Caco-2 (cell line): ENCODE data around the gene ZNF358. TPM values are rescaled to one million over a fixed set of nuclear protein-coding genes. Genes with fewer than 3 reads are reported as not detected.

ENCODE experiments used
- BruUV-seq: library from RNA; stranded (reverse); fragments of 400-500 nt; replicated peaks from 2 replicates; lab custom pipeline; 2021; lab: Mats Ljungman, UMichigan
- CTCF ChIA-PET: fragments of 300-600 bp; sonication (Branson Sonifier 250); formaldehyde crosslinking; loops from one replicate; lab custom pipeline; 2022; ENCODE audit warnings: antibody characterized with exemption; lab: Charles Lee
- POLR2A ChIA-PET: fragments of 300-600 bp; sonication (Branson Sonifier 250); formaldehyde crosslinking; loops from one replicate; lab custom pipeline; 2022; ENCODE audit warnings: antibody characterized with exemption; lab: Charles Lee
- DNase-seq, 2 experiments: peaks; one replicate each; pipeline versions ENCODE4 v3.0.0 to v3.0.0-alpha.2; 2020 to 2022
- H3K27me3 ChIP-seq: replicated peaks from 2 replicates; pipeline ENCODE4 v1.6.0; 2011; ENCODE audit warnings: low read length; ENCODE audit not compliant: control insufficient read depth, insufficient read depth
- H3K36me3 ChIP-seq: 2 replicates; pipeline ENCODE4 v1.5.1; 2011; ENCODE audit warnings: low read length; ENCODE audit not compliant: control insufficient read depth, insufficient read depth
- H3K4me1 ChIP-seq: fragments of 250-450 bp; sonication (Bioruptor Pico); 2 replicates; pipeline ENCODE4 v1.5.1; 2020; ENCODE audit warnings: mild to moderate bottlenecking
- H3K4me3 ChIP-seq: 2 replicates; pipeline ENCODE4 v1.5.1; 2011; ENCODE audit warnings: low read depth, mild to moderate bottlenecking, control low read depth, low read length
- H3K9me3 ChIP-seq: fragments of 250-450 bp; sonication (Bioruptor Pico); 2 replicates; pipeline ENCODE4 v1.5.1; 2020; ENCODE audit warnings: mild to moderate bottlenecking, moderate library complexity
- H3K27ac Mint-ChIP-seq: one replicate; pipeline ENCODE4 v1.8.0; 2022; ENCODE audit warnings: mixed read lengths; ENCODE audit not compliant: unreplicated experiment
- H3K27me3 Mint-ChIP-seq: one replicate; pipeline ENCODE4 v1.8.0; 2022; ENCODE audit warnings: mixed read lengths; ENCODE audit not compliant: insufficient read depth, unreplicated experiment
- H3K36me3 Mint-ChIP-seq: one replicate; pipeline ENCODE4 v1.8.0; 2022; ENCODE audit warnings: mild to moderate bottlenecking, mixed read lengths; ENCODE audit not compliant: insufficient read depth, unreplicated experiment
- H3K4me1 Mint-ChIP-seq: one replicate; pipeline ENCODE4 v1.8.0; 2022; ENCODE audit warnings: low read depth, mixed read lengths; ENCODE audit not compliant: unreplicated experiment
- H3K4me3 Mint-ChIP-seq: one replicate; pipeline ENCODE4 v1.8.0; 2022; ENCODE audit warnings: mild to moderate bottlenecking, moderate library complexity, mixed read lengths; ENCODE audit not compliant: unreplicated experiment
- H3K9me3 Mint-ChIP-seq: one replicate; pipeline ENCODE4 v1.8.0; 2022; ENCODE audit warnings: mixed read lengths; ENCODE audit not compliant: unreplicated experiment
- CTCF ChIP-seq, 2 experiments: fragments of 200-600 bp in 1 of 2; IDR thresholded peaks; 1 replicate in 1 of 2; 2 replicates in 1 of 2; pipeline versions ENCODE4 v1.5.1 to v1.8.0; 2011 to 2022; ENCODE audit warnings: antibody characterized with exemption in 1 of 2, control low read depth in 1 of 2, inconsistent platforms in 1 of 2, low read depth in 1 of 2, low read length in 1 of 2, mild to moderate bottlenecking in 1 of 2, moderate library complexity in 1 of 2; ENCODE audit not compliant: insufficient read depth in 1 of 2, severe bottlenecking in 1 of 2, unreplicated experiment in 1 of 2
- intact Hi-C: fragments of 100-400 bp; cut with micrococcal nuclease; formaldehyde crosslinking; loops from one replicate; pipeline ENCODE4 v1.10.0; 2022; ENCODE audit not compliant: unreplicated experiment
- total RNA-seq: library from RNA; stranded (reverse); gene quantifications from 2 replicates; pipeline ENCODE4 v1.2.3, GENCODE V29; 2022

ZNF358 gene
- total RNA-seq, 1 experiment from 2014 or later = 29.4 TPM

- H3K4me3 ChIP-seq = no peak overlapping the region
- H3K27me3 Mint-ChIP-seq = no peaks in the 10 kb centered on the region
- no peaks in the 10 kb centered on the region for H3K4me1 Mint-ChIP-seq
- POLR2A ChIA-PET = no interaction called here
- no TSS peak for BruUV-seq
- no peaks in the 10 kb centered on the region for H3K9me3 ChIP-seq
- no peak for TF ChIP-seq CTCF (IDR thresholded peaks at IDR 0.05; ENCODE audit: insufficient read depth in 1 of 2, low read depth in 1 of 2, low read length in 1 of 2, severe bottlenecking in 1 of 2, unreplicated experiment in 1 of 2)
- H3K9me3 Mint-ChIP-seq = no peaks in the 10 kb centered on the region
- DNase-seq = no peak
- H3K36me3 ChIP-seq = no peaks in the 10 kb centered on the region
- H3K4me3 Mint-ChIP-seq = no peak overlapping the region
- H3K4me1 ChIP-seq = no peaks in the 10 kb centered on the region
- no peaks in the 10 kb centered on the region for H3K36me3 Mint-ChIP-seq
- H3K27me3 ChIP-seq = no peaks in the 10 kb centered on the region
- CTCF ChIA-PET = interaction anchor here (0.6 kb wide), 1 partner anchor 211 kb away, joined by 3 read pairs; no protein-coding TSS in a partner anchor
- intact Hi-C loops = no loop called here
- no peak overlapping the region for H3K27ac Mint-ChIP-seq
Measured at GRCh38 chr19:7564866-7565265, 49.0 kb downstream of the ZNF358 start.

GRCh38 chr19:7565332-7565731 lies 49.4 kb downstream of the ZNF358 start:
- Mint-ChIP-seq H3K27ac (no peak overlapping the region), H3K9me3 (no peaks in the 10 kb centered on the region), H3K36me3 (no peaks in the 10 kb centered on the region), H3K4me1 (no peaks in the 10 kb centered on the region), H3K4me3 (no peak overlapping the region), H3K27me3 (no peaks in the 10 kb centered on the region)
- BruUV-seq = no TSS peak
- no peaks in the 10 kb centered on the region for H3K27me3 ChIP-seq
- H3K4me1 ChIP-seq = no peaks in the 10 kb centered on the region
- no peaks in the 10 kb centered on the region for H3K9me3 ChIP-seq
- DNase-seq = no peak
- H3K36me3 ChIP-seq = no peaks in the 10 kb centered on the region
- TF ChIP-seq CTCF (IDR thresholded peaks at IDR 0.05; ENCODE audit: insufficient read depth in 1 of 2, low read depth in 1 of 2, low read length in 1 of 2, severe bottlenecking in 1 of 2, unreplicated experiment in 1 of 2) = no peak
- CTCF ChIA-PET = interaction anchor here (0.6 kb wide), 1 partner anchor 211 kb away, joined by 3 read pairs; no protein-coding TSS in a partner anchor
- POLR2A ChIA-PET = no interaction called here
- intact Hi-C loops = no loop called here
- H3K4me3 ChIP-seq = no peak overlapping the region

Other genes starting within 250 kb of the ZNF358 start
- gene INSR, start 221.7 kb upstream of the ZNF358 start, total RNA-seq = 22.6 and 23.3 TPM in 2 replicates
- 50.4 and 53.1 TPM in 2 replicates for gene ARHGEF18, start 167.2 kb upstream of the ZNF358 start, total RNA-seq
- gene PEX11G, start 27.1 kb upstream of the ZNF358 start, total RNA-seq = 3.9 TPM in 2 replicates
- gene MCOLN1, start 6.5 kb downstream of the ZNF358 start, total RNA-seq = 16.1 and 16.2 TPM in 2 replicates
- gene PNPLA6, start 19.6 kb downstream of the ZNF358 start, total RNA-seq = 67.6 and 79.2 TPM in 2 replicates
- 60.5 and 61.6 TPM in 2 replicates for gene CAMSAP3, start 79.8 kb downstream of the ZNF358 start, total RNA-seq
- gene XAB2, start 113.4 kb downstream of the ZNF358 start, total RNA-seq = 44.7 and 47.9 TPM in 2 replicates
- gene PET100, start 113.7 kb downstream of the ZNF358 start, total RNA-seq = 138 and 139 TPM in 2 replicates
- 0.88 and 1.9 TPM in 2 replicates for gene PCP2, start 117.6 kb downstream of the ZNF358 start, total RNA-seq
- gene STXBP2, start 121.0 kb downstream of the ZNF358 start, total RNA-seq = 113 and 125 TPM in 2 replicates
- gene RETN, start 152.9 kb downstream of the ZNF358 start, total RNA-seq = not detected in 2 replicates
- gene MCEMP1, start 161.0 kb downstream of the ZNF358 start, total RNA-seq = not detected in 2 replicates
- gene TRAPPC5, start 164.7 kb downstream of the ZNF358 start, total RNA-seq = 80.3 and 83.4 TPM in 2 replicates
- gene FCER2, start 186.0 kb downstream of the ZNF358 start, total RNA-seq = not detected in 2 replicates
- not detected in 2 replicates for gene CLEC4G, start 216.0 kb downstream of the ZNF358 start, total RNA-seq
- gene CD209, start 231.4 kb downstream of the ZNF358 start, total RNA-seq = not detected in 2 replicates
- not detected in 2 replicates for gene CLEC4M, start 247.1 kb downstream of the ZNF358 start, total RNA-seq